ENCODE results near the gene SRSF7. TPM values are rescaled to one million over a fixed set of nuclear protein-coding genes. Genes with fewer than 3 reads are reported as not detected.

SRSF7 gene
- total and polyA plus RNA-seq, 4 donors, result 49.8 to 111 (median 65.2) TPM

GRCh38 chr2:38776531-38776930 lies 25.4 kb upstream of the SRSF7 start:
- 94% methylated on average over 13 of the region's 13 CpGs for WGBS
- TF ChIP-seq RAD21 (IDR thresholded peaks at IDR 0.05), result no peak
- Histone ChIP-seq H3K4me1 (ENCODE audit: control insufficient read depth in 4 of 4, insufficient read depth in 4 of 4, low read length in 3 of 4) (peaks cover 0 to 14% (median 12%) of the 10 kb centered on the region in 4 donors), H3K27me3 (ENCODE audit: control insufficient read depth in 4 of 4, insufficient read depth in 4 of 4, low read length in 3 of 4) (no peaks in the 10 kb centered on the region), H3K9ac (ENCODE audit: low read depth in 1 of 2, low read length in 2 of 2) (no peak overlapping the region), H3K36me3 (ENCODE audit: control insufficient read depth in 4 of 4, insufficient read depth in 3 of 4, low read depth in 1 of 4, low read length in 3 of 4) (peaks cover 2 to 6% (median 5%) of the 10 kb centered on the region in 4 donors), H3K4me3 (ENCODE audit: low read depth in 1 of 3, low read length in 3 of 3) (no peak overlapping the region), H3K27ac (ENCODE audit: low read depth in 1 of 2, low read length in 2 of 2) (no peak overlapping the region), H3K9me3 (ENCODE audit: control insufficient read depth in 4 of 4, low read length in 3 of 4) (no peaks in the 10 kb centered on the region)
- DNase-seq (ENCODE audit: low spot score), result no peak

GRCh38 chr2:38775921-38776225 lies 24.7 kb upstream of the SRSF7 start:
- Histone ChIP-seq H3K4me1 (ENCODE audit: control insufficient read depth in 4 of 4, insufficient read depth in 4 of 4, low read length in 3 of 4) (peaks cover 0 to 14% (median 12%) of the 10 kb centered on the region in 4 donors), H3K36me3 (ENCODE audit: control insufficient read depth in 4 of 4, insufficient read depth in 3 of 4, low read depth in 1 of 4, low read length in 3 of 4) (peaks cover 0 to 2% (median 0%) of the 10 kb centered on the region in 4 donors), H3K27ac (ENCODE audit: low read depth in 1 of 2, low read length in 2 of 2) (no peak overlapping the region), H3K4me3 (ENCODE audit: low read depth in 1 of 3, low read length in 3 of 3) (no peak overlapping the region), H3K27me3 (ENCODE audit: control insufficient read depth in 4 of 4, insufficient read depth in 4 of 4, low read length in 3 of 4) (no peaks in the 10 kb centered on the region), H3K9ac (ENCODE audit: low read depth in 1 of 2, low read length in 2 of 2) (no peak overlapping the region), H3K9me3 (ENCODE audit: control insufficient read depth in 4 of 4, low read length in 3 of 4) (no peaks in the 10 kb centered on the region)
- WGBS, result 86% methylated on average over 7 of the region's 7 CpGs
- no peak for TF ChIP-seq RXRA (IDR thresholded peaks at IDR 0.05)
- no peak for TF ChIP-seq REST (IDR thresholded peaks at IDR 0.05)
- no peak for TF ChIP-seq JUND (IDR thresholded peaks at IDR 0.05)
- TF ChIP-seq CTCF (IDR thresholded peaks at IDR 0.05; ENCODE audit: low read depth, low read length, missing input control), result no peak
- TF ChIP-seq SP1 (IDR thresholded peaks at IDR 0.05), result no peak
- no peak for TF ChIP-seq NR2F2 (IDR thresholded peaks at IDR 0.05)
- TF ChIP-seq HNF4A (conservative IDR thresholded peaks at IDR 0.05), result no peak
- TF ChIP-seq HNF4G (IDR thresholded peaks at IDR 0.05), result no peak
- no peak for TF ChIP-seq YY1 (IDR thresholded peaks at IDR 0.05)
- no peak for TF ChIP-seq MAX (IDR thresholded peaks at IDR 0.05)
- no peak for TF ChIP-seq EGR1 (IDR thresholded peaks at IDR 0.05; ENCODE audit: low read depth in 2 of 2)
- TF ChIP-seq FOXA2 (IDR thresholded peaks at IDR 0.05), result no peak
- no peak for TF ChIP-seq GABPA (IDR thresholded peaks at IDR 0.05 in 1 of 2, conservative IDR thresholded peaks at IDR 0.05 in 1 of 2)
- TF ChIP-seq FOXA1 (IDR thresholded peaks at IDR 0.05), result no peak
- TF ChIP-seq RAD21 (IDR thresholded peaks at IDR 0.05), result no peak
- TF ChIP-seq TAF1 (conservative IDR thresholded peaks at IDR 0.05), result no peak
- no peak for TF ChIP-seq ZBTB33 (IDR thresholded peaks at IDR 0.05)
- TF ChIP-seq ATF3 (IDR thresholded peaks at IDR 0.05), result no peak
- DNase-seq (ENCODE audit: low spot score), result no peak
